H4 (cell line): Measurements from ENCODE around the gene RNF111. TPM values are rescaled to one million over a fixed set of nuclear protein-coding genes. Genes with fewer than 3 reads are reported as not detected.
"Not testable (repeated sequence)": the region's sequence is repeated elsewhere in the genome, so short reads cannot be mapped to it uniquely, and the experiment has no call there.

Source experiments
- DNase-seq: peaks from one replicate; pipeline ENCODE4 v3.0.0-alpha.2; 2015; ENCODE audit warnings: low spot score
- total RNA-seq: library from RNA; depleted of rRNA; stranded (reverse); fragments of >200 nt; shearing (Covaris generic); gene quantifications from 2 replicates; pipeline ENCODE4 v1.2.3, GENCODE V29; 2014

Gene RNF111
- total RNA-seq, 1 experiment from 2014 or later: 12.4 TPM

GRCh38 chr15:59000251-59000650, 12.8 kb downstream of the RNF111 start:
- DNase-seq: not testable (repeated sequence)

- DNase-seq: no peak
These were observed 14.5 kb downstream of the RNF111 start for GRCh38 chr15:59001946-59002345.

- DNase-seq: no peak
These were observed 15.0 kb downstream of the RNF111 start for GRCh38 chr15:59002418-59002859.

- DNase-seq: no peak
These were observed 18.1 kb downstream of the RNF111 start for GRCh38 chr15:59005579-59005978.

- DNase-seq: no peak
These were observed 20.6 kb downstream of the RNF111 start for GRCh38 chr15:59008086-59008485.

GRCh38 chr15:59011262-59011952, 23.9 kb downstream of the RNF111 start:
- peak; percentile 16 for DNase-seq

GRCh38 chr15:59013246-59013873, 25.9 kb downstream of the RNF111 start:
- DNase-seq: no peak

GRCh38 chr15:59014068-59014467, 26.6 kb downstream of the RNF111 start:
- no peak for DNase-seq

- DNase-seq: no peak
These were observed 30.0 kb downstream of the RNF111 start for GRCh38 chr15:59017449-59017848.

- no peak for DNase-seq
These were observed 31.4 kb downstream of the RNF111 start for GRCh38 chr15:59018833-59019232.

- DNase-seq: no peak
These were observed 32.9 kb downstream of the RNF111 start for GRCh38 chr15:59020322-59020721.

GRCh38 chr15:59022188-59022587, 34.7 kb downstream of the RNF111 start:
- no peak for DNase-seq

- no peak for DNase-seq
These were observed 38.7 kb downstream of the RNF111 start for GRCh38 chr15:59026207-59026606.

- DNase-seq: no peak
These were observed 41.0 kb downstream of the RNF111 start for GRCh38 chr15:59028387-59028955.

- DNase-seq: no peak
These were observed 42.1 kb downstream of the RNF111 start for GRCh38 chr15:59029554-59029953.

- no peak for DNase-seq
These were observed 47.7 kb downstream of the RNF111 start for GRCh38 chr15:59035201-59035600.

GRCh38 chr15:59039225-59039624, 51.8 kb downstream of the RNF111 start:
- DNase-seq: no peak

GRCh38 chr15:59042041-59042440, 54.6 kb downstream of the RNF111 start:
- no peak for DNase-seq

GRCh38 chr15:59048897-59049296, 61.4 kb downstream of the RNF111 start:
- DNase-seq: no peak

GRCh38 chr15:59051873-59052861, 64.7 kb downstream of the RNF111 start:
- no peak for DNase-seq

- DNase-seq: no peak
These were observed 65.5 kb downstream of the RNF111 start for GRCh38 chr15:59052915-59053407.

GRCh38 chr15:59053482-59053881, 66.0 kb downstream of the RNF111 start:
- DNase-seq: no peak
